GM10248 (cell line): ENCODE results near the gene ABI3BP.
A peak's percentile ranks its signal among the peaks of the same experiment; 100 is the strongest.

Experiments
- CTCF ChIA-PET: fragments of 300-600 bp; sonication (Branson Sonifier 250); formaldehyde crosslinking; extraction: SDS; loops from one replicate; lab custom pipeline; 2021; ENCODE audit warnings: antibody characterized with exemption; lab: Yijun Ruan, JAX
- POLR2A ChIA-PET: fragments of 350-650 bp; sonication (Branson Sonifier 250); formaldehyde crosslinking; extraction: SDS; loops from one replicate; lab custom pipeline; 2020; ENCODE audit warnings: antibody characterized with exemption; lab: Yijun Ruan, JAX
- DNase-seq: peaks from one replicate; pipeline ENCODE4 v3.0.0; 2012; ENCODE audit errors: extremely low spot score
- TF ChIP-seq, protein P1 (sequence below): IDR thresholded peaks from 2 replicates; pipeline ENCODE4 v1.5.1; 2012; ENCODE audit warnings: mild to moderate bottlenecking, low read depth; ENCODE audit errors: extremely low read depth, missing control alignments, control extremely low read depth

Gene ABI3BP

DNA sequence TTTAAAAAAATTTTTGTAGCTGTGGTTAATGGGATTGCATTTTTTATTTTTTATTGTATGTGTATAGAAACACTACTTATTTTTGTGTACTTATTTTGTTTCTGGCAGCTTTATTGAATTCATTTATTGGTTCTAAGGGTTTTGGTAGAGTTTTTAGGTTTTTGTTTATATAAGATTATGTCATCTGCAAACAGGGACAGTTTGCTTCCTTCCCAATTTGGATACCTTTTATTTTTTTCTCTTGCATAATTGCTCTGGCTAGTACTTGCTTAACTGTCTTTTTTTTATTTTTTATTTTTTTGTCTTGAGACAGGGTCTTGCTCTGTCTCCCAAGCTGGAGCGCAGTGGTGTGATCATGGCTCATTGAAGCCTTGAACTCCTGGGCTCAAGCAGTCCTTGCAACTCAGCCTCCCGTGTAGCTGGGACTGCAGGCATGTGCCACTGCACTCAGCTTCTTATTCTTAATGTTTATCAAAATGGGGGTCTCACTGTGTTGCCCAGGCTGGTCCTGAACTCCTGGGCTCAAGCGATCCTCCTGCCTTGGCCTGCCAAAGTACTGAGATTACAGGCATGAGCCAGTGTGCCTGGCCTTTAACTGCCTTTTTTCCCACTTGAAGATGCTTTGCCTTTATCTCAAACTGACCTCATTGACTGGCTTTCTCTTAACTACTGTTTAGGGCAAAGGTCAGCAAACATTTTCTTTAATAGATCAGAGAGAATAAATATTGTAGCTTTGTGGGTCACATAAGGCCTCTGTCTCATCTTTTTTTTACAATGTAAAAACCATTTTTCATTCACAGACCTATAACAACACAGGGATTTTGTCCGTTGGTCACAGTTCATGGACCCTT is 275.4 kb downstream of the ABI3BP start:
- ChIA-PET CTCF (interaction anchor here (1.3 to 2.3 kb wide), 3 partner anchors 8 to 255 kb away, joined by 3 to 9 read pairs (median 3); partner anchors contain the start of gene TFG), POLR2A (interaction anchor here (0.6 kb wide), 1 partner anchor 35 kb away, joined by 5 read pairs; no protein-coding TSS in a partner anchor)
- no peak for DNase-seq
- TF ChIP-seq, protein P1, sequence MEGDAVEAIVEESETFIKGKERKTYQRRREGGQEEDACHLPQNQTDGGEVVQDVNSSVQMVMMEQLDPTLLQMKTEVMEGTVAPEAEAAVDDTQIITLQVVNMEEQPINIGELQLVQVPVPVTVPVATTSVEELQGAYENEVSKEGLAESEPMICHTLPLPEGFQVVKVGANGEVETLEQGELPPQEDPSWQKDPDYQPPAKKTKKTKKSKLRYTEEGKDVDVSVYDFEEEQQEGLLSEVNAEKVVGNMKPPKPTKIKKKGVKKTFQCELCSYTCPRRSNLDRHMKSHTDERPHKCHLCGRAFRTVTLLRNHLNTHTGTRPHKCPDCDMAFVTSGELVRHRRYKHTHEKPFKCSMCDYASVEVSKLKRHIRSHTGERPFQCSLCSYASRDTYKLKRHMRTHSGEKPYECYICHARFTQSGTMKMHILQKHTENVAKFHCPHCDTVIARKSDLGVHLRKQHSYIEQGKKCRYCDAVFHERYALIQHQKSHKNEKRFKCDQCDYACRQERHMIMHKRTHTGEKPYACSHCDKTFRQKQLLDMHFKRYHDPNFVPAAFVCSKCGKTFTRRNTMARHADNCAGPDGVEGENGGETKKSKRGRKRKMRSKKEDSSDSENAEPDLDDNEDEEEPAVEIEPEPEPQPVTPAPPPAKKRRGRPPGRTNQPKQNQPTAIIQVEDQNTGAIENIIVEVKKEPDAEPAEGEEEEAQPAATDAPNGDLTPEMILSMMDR = no peak

DNA sequence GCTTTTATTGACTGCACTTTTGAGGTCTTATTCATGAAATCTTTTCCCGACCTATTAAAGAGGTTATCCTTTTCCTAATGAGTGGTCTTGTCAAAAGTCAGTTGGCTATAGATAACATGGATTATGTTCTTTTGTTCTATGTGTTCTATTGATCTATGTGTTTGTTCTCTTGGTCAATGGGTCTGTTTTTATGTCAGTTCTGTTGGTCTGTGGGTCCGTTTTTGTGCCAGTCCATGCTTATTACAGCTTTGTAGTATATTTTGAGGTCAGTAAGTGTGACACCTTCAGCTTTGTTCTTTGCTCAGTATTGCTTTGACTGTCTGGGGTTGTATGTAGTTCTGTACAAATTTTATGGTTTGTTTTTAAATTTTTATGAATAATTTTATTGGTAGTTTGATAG is 276.2 kb downstream of the ABI3BP start:
- ChIA-PET POLR2A (no interaction called here), CTCF (interaction anchor here (1.5 kb wide), 1 partner anchor 255 kb away, joined by 3 read pairs; no protein-coding TSS in a partner anchor)
- no peak for DNase-seq
- TF ChIP-seq, protein P1 = no peak

DNA sequence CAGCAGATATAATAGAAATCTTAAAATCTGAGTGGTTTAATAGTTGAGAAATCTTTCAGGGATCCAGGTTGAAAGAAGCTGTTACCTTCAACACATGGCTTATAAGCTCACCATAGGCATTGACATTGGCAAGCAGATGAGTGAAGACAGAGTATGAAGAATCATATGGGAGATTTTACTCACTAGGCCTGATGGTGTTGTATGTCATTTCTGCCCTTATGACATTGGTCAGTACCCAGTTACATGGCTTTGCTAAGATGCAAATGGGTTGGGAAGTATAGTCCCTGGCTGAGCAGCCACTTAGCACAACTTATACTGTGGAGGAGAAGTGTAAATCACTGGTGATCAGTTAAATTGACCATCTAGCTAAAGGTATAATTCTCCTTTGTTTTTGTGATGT is 278.0 kb downstream of the ABI3BP start:
- TF ChIP-seq, protein P1 = no peak
- CTCF ChIA-PET = interaction anchor here (0.9 to 2.7 kb wide), 4 partner anchors 10 to 21 kb away, joined by 3 to 11 read pairs (median 5); no protein-coding TSS in a partner anchor
- POLR2A ChIA-PET = interaction anchor here (0.7 to 0.9 kb wide), 2 partner anchors 10 to 46 kb away, joined by 3 read pairs; no protein-coding TSS in a partner anchor

DNA sequence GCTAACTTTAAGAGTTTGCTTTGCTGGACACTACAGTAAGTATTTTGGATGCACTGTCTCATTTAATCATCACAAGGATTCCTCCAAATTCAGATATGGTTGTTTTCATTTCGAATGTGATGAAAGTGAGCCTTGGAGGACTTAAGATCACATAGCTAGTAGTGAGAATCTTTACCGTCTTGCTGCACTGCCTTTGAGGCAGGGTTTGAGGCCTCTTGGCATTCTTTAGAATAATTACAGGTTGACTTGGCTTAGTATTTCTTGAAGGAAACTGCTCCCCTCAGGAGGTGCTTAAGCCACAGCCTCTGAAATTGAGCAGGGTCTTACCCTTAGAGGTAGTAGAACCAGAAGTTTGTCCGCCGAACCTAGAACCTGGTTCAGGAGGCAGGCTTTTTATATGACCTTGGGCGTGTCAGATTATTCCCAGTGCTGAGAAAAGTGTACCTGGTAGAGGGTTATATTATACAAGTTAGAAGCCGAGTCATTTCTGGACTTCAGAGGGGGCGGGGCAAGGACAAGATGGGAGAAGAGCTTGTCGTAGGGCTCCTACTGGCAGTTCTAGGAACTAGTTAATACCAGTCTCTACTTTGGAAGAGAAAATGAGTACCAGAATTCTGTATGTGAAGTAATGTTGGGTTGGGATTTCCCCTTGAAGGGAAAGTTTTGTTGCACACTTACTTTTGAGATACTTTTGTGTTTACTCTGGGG is 282.8 kb downstream of the ABI3BP start:
- TF ChIP-seq, protein P1 = no peak
- peak; percentile 64 for DNase-seq
- ChIA-PET CTCF (interaction anchor here (0.7 to 2.9 kb wide), 22 partner anchors 9 to 903 kb away, joined by 3 to 11 read pairs (median 3); no protein-coding TSS in a partner anchor), POLR2A (interaction anchor here (0.6 to 1.4 kb wide), 3 partner anchors 54 to 1069 kb away, joined by 3 to 4 read pairs (median 3); partner anchors contain the start of genes LNP1 and NXPE3)

More for the DNA sequence above, 278.0 kb downstream of the ABI3BP start:
- DNase-seq = no peak

DNA sequence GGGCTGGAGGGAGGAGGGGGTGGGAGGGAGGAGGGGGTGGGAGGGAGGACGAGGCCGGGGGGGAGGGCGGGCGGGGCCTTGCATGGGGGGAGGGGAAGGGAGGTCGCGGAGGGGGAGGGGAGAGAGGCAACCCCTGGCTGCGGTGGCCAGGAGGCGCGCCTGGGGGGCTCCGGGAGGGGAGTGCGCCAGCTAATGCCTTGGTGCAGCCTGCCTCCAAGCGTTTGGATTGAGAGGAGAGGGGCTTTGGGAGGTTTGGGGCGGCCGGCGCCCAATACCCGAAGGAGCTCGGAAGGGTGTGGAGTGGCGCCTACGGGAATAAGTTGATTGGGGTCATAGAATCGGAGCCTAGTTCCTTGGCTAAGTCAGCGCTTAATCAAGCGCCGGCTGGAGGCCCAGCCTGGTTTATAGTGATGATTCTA is 283.4 kb downstream of the ABI3BP start:
- TF ChIP-seq, protein P1 = no peak
- ChIA-PET CTCF (interaction anchor here (0.9 to 2.9 kb wide), 12 partner anchors 10 to 456 kb away, joined by 3 to 11 read pairs (median 4); no protein-coding TSS in a partner anchor), POLR2A (no interaction called here)
- peak; percentile 24 for DNase-seq
